Germinal center (tissue), 1 donor: ENCODE data around the gene FEZF1.

Experiments
- DNase-seq: peaks from one replicate; pipeline ENCODE4 v3.0.0; 2012; ENCODE audit warnings: mixed read lengths, low spot score

FEZF1 gene

DNA sequence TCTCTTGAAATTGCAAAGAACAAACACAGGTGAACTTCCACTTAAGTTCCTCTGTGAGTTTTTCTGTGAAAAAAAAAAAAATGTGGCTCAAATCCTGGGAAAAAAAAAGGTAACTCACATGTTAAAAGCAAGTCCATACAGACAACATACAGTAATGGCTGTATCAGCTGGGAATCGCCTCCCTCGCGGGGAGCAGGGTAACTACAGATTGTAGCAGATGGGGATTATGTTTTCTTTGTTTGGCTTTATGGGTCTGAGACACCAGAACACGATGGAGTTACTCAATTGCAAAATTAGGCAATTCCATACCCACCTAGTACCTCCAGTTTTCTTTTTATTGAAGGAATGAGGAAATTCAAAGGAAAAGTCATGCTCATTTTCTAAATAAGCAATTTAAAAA is 42.3 kb downstream of the FEZF1 start:
- DNase-seq = no peak

DNA sequence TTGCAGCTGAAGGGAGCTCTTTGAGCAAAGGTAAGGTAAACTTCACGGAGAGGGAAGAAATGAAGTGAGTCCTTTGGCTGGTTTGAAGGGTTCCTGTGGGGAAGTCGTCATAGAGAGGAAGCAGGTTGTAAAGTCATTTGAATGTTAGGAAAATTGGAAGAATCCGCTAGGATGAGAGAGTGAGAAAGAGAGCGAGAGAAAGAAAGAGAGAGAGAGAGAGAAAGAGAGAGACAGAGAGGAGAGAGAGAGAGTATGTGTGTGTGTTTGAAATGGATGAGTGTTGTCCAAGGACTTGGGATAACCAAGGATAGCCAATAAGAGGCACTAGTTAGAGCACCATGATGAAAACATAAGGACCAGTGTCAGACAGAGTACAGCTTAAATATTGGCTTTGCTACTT is 43.1 kb downstream of the FEZF1 start:
- DNase-seq = no peak

DNA sequence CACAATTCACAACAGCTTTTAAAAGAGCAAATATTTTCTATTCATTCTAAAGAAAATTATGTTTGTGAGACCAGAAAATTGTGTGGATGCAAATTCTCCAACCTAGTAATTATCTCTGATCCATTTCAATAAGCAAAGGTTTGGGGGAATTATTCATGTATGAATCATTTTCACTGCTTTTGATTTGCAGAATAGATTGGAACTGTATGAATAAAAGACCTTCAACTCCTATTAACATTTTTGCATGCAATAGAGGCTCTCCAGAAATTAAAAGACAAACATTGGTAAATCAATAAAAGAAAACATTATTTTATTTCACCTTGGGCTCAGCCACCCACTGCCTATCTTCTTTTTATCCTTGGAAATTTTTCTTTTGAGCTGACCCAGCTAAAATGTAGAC is 43.5 kb downstream of the FEZF1 start:
- no peak for DNase-seq

DNA sequence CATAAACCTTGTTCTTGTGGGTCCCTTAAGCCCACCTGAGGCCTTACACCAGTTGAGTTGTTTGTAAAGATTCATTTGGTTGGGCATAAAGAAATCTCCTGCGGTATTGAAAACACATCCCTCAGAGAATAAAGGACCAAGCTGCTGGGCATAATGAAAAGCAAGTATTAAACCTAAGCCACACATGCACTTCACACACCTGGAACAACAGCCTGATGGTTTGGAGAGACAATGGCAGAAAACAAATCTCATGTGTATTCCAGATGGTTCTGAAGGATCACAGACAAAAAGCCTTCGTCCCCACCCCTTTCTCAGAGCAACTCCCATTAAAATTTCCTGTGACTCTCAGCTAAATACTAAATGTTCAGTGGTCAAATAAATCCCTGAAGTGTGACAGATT is 44.2 kb downstream of the FEZF1 start:
- no peak for DNase-seq

DNA sequence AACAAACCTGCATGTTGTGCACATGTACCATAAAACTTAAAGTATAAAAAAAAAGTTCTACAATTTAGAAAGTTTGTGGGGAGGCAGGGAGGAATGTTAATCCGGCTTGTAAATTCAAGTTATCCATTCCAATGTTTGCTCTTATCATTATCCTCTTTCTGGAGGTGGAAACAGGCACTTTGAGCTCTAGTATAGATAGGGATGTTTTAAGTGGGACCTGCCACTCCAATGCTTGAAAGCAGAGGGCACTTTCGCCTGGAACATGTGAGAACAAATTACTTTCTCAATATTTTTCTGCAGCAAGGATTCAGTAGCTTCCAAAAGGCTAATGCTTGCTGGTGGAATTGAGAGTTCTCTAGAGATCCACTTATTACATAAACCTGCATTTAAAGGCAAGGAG is 45.6 kb downstream of the FEZF1 start:
- DNase-seq = no peak

DNA sequence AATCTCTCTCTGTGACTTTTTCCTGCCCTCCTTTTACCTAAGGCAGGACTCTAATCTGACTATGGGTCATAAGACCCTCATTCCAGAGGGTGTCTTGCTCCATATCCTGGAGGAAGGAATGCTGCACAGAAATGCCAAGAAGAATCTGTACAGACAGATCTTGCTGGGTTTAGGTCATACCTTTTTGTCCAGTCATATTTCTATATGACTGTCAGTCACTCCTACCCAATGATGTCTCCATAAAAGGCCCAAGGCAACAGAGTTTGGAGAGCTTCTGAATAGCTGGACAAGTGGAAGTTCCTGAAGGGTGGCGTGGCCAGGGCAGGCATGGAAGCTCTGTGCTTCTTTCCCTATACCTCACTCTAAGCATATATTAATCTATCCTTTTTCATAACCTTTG is 47.5 kb downstream of the FEZF1 start:
- DNase-seq = no peak

DNA sequence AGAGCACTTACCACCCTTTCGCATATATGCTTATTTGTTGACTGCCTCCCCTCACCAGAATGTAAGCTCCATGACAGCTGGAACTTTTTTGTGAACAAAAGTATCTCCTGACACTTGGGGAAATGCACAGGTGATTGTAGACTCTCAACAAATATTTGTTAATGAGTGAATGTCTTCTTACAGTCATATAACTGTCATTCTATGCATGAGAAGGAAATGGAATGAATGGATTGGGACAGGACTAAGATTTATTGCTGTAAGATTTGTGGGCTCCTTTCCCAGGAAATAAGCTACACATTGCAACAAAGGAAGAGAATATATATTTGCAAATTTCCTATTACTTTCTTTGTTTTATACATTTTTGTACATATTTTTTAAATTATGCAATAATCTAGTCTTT is 48.5 kb downstream of the FEZF1 start:
- no peak for DNase-seq

DNA sequence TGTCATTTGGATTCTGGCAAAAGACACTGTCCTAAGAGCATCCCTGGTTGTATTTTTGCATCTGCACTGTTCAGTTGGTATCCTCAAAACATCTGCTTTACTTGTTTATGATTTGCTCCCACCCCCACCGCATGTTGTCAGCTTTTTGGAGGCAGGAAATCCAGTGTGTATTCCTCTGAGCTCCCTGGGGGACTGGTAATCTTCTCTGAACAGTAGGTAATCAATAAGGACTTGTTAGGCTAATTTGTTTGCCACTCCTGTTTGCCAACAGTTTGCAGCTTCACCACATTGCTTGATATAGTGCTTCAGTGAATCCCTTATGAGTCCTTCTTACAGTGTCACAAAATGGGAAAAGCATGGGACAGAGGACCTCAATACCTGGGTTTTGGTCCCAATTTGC is 49.1 kb downstream of the FEZF1 start:
- DNase-seq = no peak
